H1 (cell line): ENCODE measurements around the gene CELF2. TPM values are rescaled to one million over a fixed set of nuclear protein-coding genes. Genes with fewer than 3 reads are reported as not detected.
A peak's percentile ranks its signal among the peaks of the same experiment; 100 is the strongest.

ENCODE experiments used
- CTCF ChIA-PET: fragments of 300-600 bp; sonication (Branson Sonifier 250); formaldehyde crosslinking; loops from one replicate; lab custom pipeline; 2021; ENCODE audit not compliant: partially characterized antibody; lab: Charles Lee
- POLR2A ChIA-PET: fragments of 300-600 bp; sonication (Branson Sonifier 250); formaldehyde crosslinking; loops from one replicate; lab custom pipeline; 2021; ENCODE audit warnings: inconsistent platforms; ENCODE audit not compliant: partially characterized antibody; lab: Charles Lee
- DNase-seq, 2 experiments: peaks; one replicate each; pipeline versions ENCODE4 v3.0.0 to v3.0.0-alpha.2; 2010 to 2022; ENCODE audit warnings: low spot score in 2 of 2, low read depth in 1 of 2, mixed read lengths in 1 of 2
- FAIRE-seq: peaks from 2 replicates; lab custom pipeline; 2011; peaks lifted over from hg19 to GRCh38; lab: Jason Lieb, UNC
- H2AFZ ChIP-seq: 2 replicates; pipeline ENCODE4 v1.8.1; 2012; ENCODE audit warnings: low read length, inconsistent platforms
- H2AK5ac ChIP-seq: 2 replicates; pipeline ENCODE4 v1.6.1; 2013; ENCODE audit warnings: low read depth, low read length
- H2BK120ac ChIP-seq: replicated peaks from 2 replicates; pipeline ENCODE3; 2013; ENCODE audit warnings: low read depth, low read length, inconsistent platforms
- H2BK12ac ChIP-seq: 2 replicates; pipeline ENCODE4 v1.6.1; 2013; ENCODE audit warnings: low read depth, low read length
- H2BK15ac ChIP-seq: 2 replicates; pipeline ENCODE4 v1.6.1; 2013; ENCODE audit warnings: low read length
- H2BK20ac ChIP-seq: 2 replicates; pipeline ENCODE4 v1.6.1; 2013; ENCODE audit warnings: low read length
- H2BK5ac ChIP-seq: 2 replicates; pipeline ENCODE4 v1.6.1; 2013; ENCODE audit warnings: low read depth, low read length
- H3K14ac ChIP-seq: 2 replicates; pipeline ENCODE4 v1.6.1; 2013; ENCODE audit warnings: inconsistent platforms; ENCODE audit not compliant: insufficient read length
- H3K18ac ChIP-seq: 2 replicates; pipeline ENCODE4 v1.6.1; 2013; ENCODE audit warnings: low read length; ENCODE audit errors: extremely low read depth
- H3K23ac ChIP-seq: 2 replicates; pipeline ENCODE4 v1.6.1; 2013; ENCODE audit warnings: inconsistent platforms; ENCODE audit not compliant: insufficient read length
- H3K23me2 ChIP-seq: 2 replicates; pipeline ENCODE4 v1.6.1; 2013; ENCODE audit warnings: low read depth, low read length
- H3K27ac ChIP-seq: 2 replicates; pipeline ENCODE4 v1.6.1; 2011; ENCODE audit warnings: low read depth, low read length, inconsistent platforms
- H3K27me3 ChIP-seq, 4 experiments: replicated peaks in 1 of 4; 1 replicate in 1 of 4; 2 replicates in 3 of 4; pipeline versions ENCODE4 v1.6.1 to v1.8.1; 2011 to 2013; ENCODE audit warnings: low read length in 3 of 4, mild to moderate bottlenecking in 3 of 4, inconsistent platforms in 2 of 4, mixed read lengths in 2 of 4, moderate library complexity in 1 of 4; ENCODE audit not compliant: control insufficient read depth in 3 of 4, insufficient read depth in 3 of 4; ENCODE audit errors: extremely low read depth in 1 of 4
- H3K36me3 ChIP-seq, 4 experiments: 2 replicates each; pipeline versions ENCODE4 v1.6.1 to v1.8.1; 2011 to 2013; ENCODE audit warnings: mild to moderate bottlenecking in 4 of 4, low read length in 3 of 4, moderate library complexity in 2 of 4, control low read depth in 1 of 4, inconsistent platforms in 1 of 4; ENCODE audit not compliant: insufficient read depth in 4 of 4, control insufficient read depth in 2 of 4
- H3K4ac ChIP-seq: replicated peaks from 2 replicates; pipeline ENCODE3; 2013; ENCODE audit warnings: low read length, low read depth, mixed read lengths, inconsistent platforms; ENCODE audit not compliant: insufficient read length
- H3K4me1 ChIP-seq, 4 experiments: replicated peaks in 1 of 4; 1 replicate in 1 of 4; 2 replicates in 3 of 4; pipeline versions ENCODE4 v1.6.1 to v1.8.1; 2011 to 2013; ENCODE audit warnings: low read length in 3 of 4, inconsistent platforms in 2 of 4, mixed read lengths in 1 of 4; ENCODE audit not compliant: insufficient read depth in 4 of 4, control insufficient read depth in 3 of 4
- H3K4me2 ChIP-seq, 2 experiments: 2 replicates each; pipeline versions ENCODE4 v1.6.1 to v1.8.1; 2011 to 2013; ENCODE audit warnings: low read depth in 2 of 2, low read length in 2 of 2, control low read depth in 1 of 2, inconsistent platforms in 1 of 2, mild to moderate bottlenecking in 1 of 2; ENCODE audit not compliant: insufficient read depth in 1 of 2
- H3K4me3 ChIP-seq, 4 experiments: fragments of 200-600, 300-600 bp in 1 of 4; sonication (generic), shearing (Covaris generic), sonication (Bioruptor Twin) in 1 of 4; 2 replicates each; pipeline versions ENCODE4 v1.5.1 to v1.8.1; 2011 to 2016; ENCODE audit warnings: low read length in 4 of 4, low read depth in 3 of 4, control low read depth in 2 of 4, inconsistent platforms in 2 of 4, mild to moderate bottlenecking in 2 of 4, mixed read lengths in 1 of 4, moderate library complexity in 1 of 4; ENCODE audit not compliant: insufficient read depth in 2 of 4; ENCODE audit errors: extremely low read depth in 1 of 4
- H3K56ac ChIP-seq: replicated peaks from 2 replicates; pipeline ENCODE3; 2013; ENCODE audit warnings: low read depth, mild to moderate bottlenecking, mixed read lengths, low read length, inconsistent platforms; ENCODE audit not compliant: insufficient read length
- H3K79me1 ChIP-seq: 2 replicates; pipeline ENCODE4 v1.6.1; 2013; ENCODE audit warnings: low read depth, low read length, control low read depth
- H3K79me2 ChIP-seq, 2 experiments: 2 replicates each; pipeline versions ENCODE4 v1.6.1 to v1.8.1; 2012 to 2013; ENCODE audit warnings: low read length in 2 of 2, mild to moderate bottlenecking in 2 of 2, inconsistent platforms in 1 of 2; ENCODE audit not compliant: insufficient read depth in 2 of 2, control insufficient read depth in 1 of 2
- H3K9ac ChIP-seq, 4 experiments: replicated peaks in 1 of 4; 1 replicate in 1 of 4; 2 replicates in 3 of 4; pipeline versions ENCODE4 v1.6.1 to v1.8.1; 2011 to 2013; ENCODE audit warnings: low read depth in 3 of 4, low read length in 3 of 4, control low read depth in 2 of 4, mild to moderate bottlenecking in 2 of 4, moderate library complexity in 2 of 4, inconsistent platforms in 1 of 4; ENCODE audit errors: extremely low read depth in 1 of 4
- H3K9me3 ChIP-seq, 2 experiments: 2 replicates each; pipeline versions ENCODE4 v1.6.1 to v1.8.1; 2012 to 2013; ENCODE audit warnings: mild to moderate bottlenecking in 2 of 2, moderate library complexity in 2 of 2, control low read depth in 1 of 2, inconsistent platforms in 1 of 2, low read depth in 1 of 2, low read length in 1 of 2, mixed read lengths in 1 of 2; ENCODE audit not compliant: insufficient read depth in 2 of 2
- H4K20me1 ChIP-seq, 2 experiments: replicated peaks in 1 of 2; 2 replicates each; pipeline versions ENCODE3 to v1.8.1; 2011 to 2013; ENCODE audit warnings: inconsistent platforms in 2 of 2, low read length in 2 of 2, mild to moderate bottlenecking in 1 of 2; ENCODE audit not compliant: insufficient read depth in 2 of 2, control insufficient read depth in 1 of 2
- H4K5ac ChIP-seq: 2 replicates; pipeline ENCODE4 v1.6.1; 2013; ENCODE audit warnings: low read length, low read depth, mixed read lengths, inconsistent platforms; ENCODE audit not compliant: insufficient read length
- H4K8ac ChIP-seq: 2 replicates; pipeline ENCODE4 v1.8.0; 2013; ENCODE audit warnings: mild to moderate bottlenecking, moderate library complexity, low read length, inconsistent platforms; ENCODE audit not compliant: insufficient read depth; ENCODE audit errors: extremely low read depth
- H4K91ac ChIP-seq: replicated peaks from 2 replicates; pipeline ENCODE3; 2013; ENCODE audit warnings: low read length, mixed read lengths, inconsistent platforms; ENCODE audit not compliant: insufficient read length
- BRCA1 ChIP-seq: IDR thresholded peaks from 2 replicates; pipeline ENCODE4 v1.6.1; 2012; ENCODE audit warnings: low read depth, low read length, improper control_type of control experiment
- E2F6 ChIP-seq: IDR thresholded peaks from 2 replicates; pipeline ENCODE4 v1.6.1; 2012; ENCODE audit warnings: inconsistent platforms
- EZH2 ChIP-seq: fragments of 200-600 bp; sonication (generic); IDR thresholded peaks from 2 replicates; pipeline ENCODE4 v1.7.1; 2012; ENCODE audit warnings: low read depth, mild to moderate bottlenecking, moderate library complexity, low read length, inconsistent platforms; ENCODE audit not compliant: severe bottlenecking
- JUN ChIP-seq: IDR thresholded peaks from 2 replicates; pipeline ENCODE4 v1.6.1; 2011; ENCODE audit warnings: low read depth, mild to moderate bottlenecking, improper control_type of control experiment, low read length
- POLR2AphosphoS5 ChIP-seq: IDR thresholded peaks from 2 replicates; pipeline ENCODE4 v1.6.1; 2011; ENCODE audit warnings: low read depth, low read length
- RNF2 ChIP-seq: fragments of 200-900, 300-1000 bp; sonication (generic); IDR thresholded peaks from 2 replicates; pipeline ENCODE4 v1.7.1; 2016; ENCODE audit warnings: borderline replicate concordance, low read depth, mild to moderate bottlenecking, antibody characterized with exemption, low read length; ENCODE audit not compliant: poor library complexity, severe bottlenecking; ENCODE audit errors: missing control alignments
- WGBS, 2 experiments: shearing (Covaris generic) in 1 of 2; methylation state at CpG; one replicate each; pipeline versions ENCODE4 v1.1.6 to v1.1.7; 2013 to 2015; ENCODE audit warnings: low lambda C conversion rate in 2 of 2, mixed read lengths in 2 of 2, inconsistent platforms in 1 of 2, low coverage in 1 of 2, missing lambda C conversion rate in 1 of 2; ENCODE audit not compliant: insufficient replicate concordance in 2 of 2, insufficient coverage in 1 of 2, insufficient read length in 1 of 2; ENCODE audit errors: extremely low coverage in 1 of 2, missing lambda C conversion rate in 1 of 2; 5-methylcytosine and 5-hydroxymethylcytosine counted together
- polyA plus RNA-seq, 7 experiments: library from polyadenylated mRNA; depleted of rRNA in 3 of 7; stranded (reverse) in 5 of 7; unstranded in 2 of 7; fragments of >200 nt in 5 of 7; fragments of 200-250 nt in 2 of 7; gene quantifications; 1 replicate in 5 of 7; 2 replicates in 1 of 7; 4 replicates in 1 of 7; pipeline versions ENCODE4 v1.2.1 to v1.2.3, GENCODE V29; 2011 to 2013; ENCODE audit warnings: missing spikeins in 2 of 7, mixed read lengths in 2 of 7
- total RNA-seq: library from RNA; stranded (reverse); fragmentation: NEBNext Ultra II Directional; extraction: Animal tissue kit (Norgen Biotek cat#: 25700); gene quantifications from 2 replicates; pipeline ENCODE4 v1.2.1, GENCODE V29; 2021

The CELF2 gene
- total and polyA plus RNA-seq, 2 of the 8 experiments (the other 6 are each of a cell fraction or from before 2014, with no cell fraction given) = 18.3 to 22.7 TPM

GRCh38 chr10:11338160-11338844, 320.6 kb downstream of the CELF2 start:
- Histone ChIP-seq H3K4me3 (no peak overlapping the region), H3K23me2 (no peaks in the 10 kb centered on the region), H3K4me2 (no peak overlapping the region), H3K79me2 (no peaks in the 10 kb centered on the region), H3K4ac (no peak overlapping the region), H3K79me1 (no peaks in the 10 kb centered on the region), H4K5ac (no peak overlapping the region), H3K9ac (no peak overlapping the region), H2BK12ac (no peak overlapping the region), H3K23ac (no peak overlapping the region), H4K8ac (no peak overlapping the region), H2BK5ac (no peak overlapping the region), H2AFZ (no peak overlapping the region), H3K27me3 (no peaks in the 10 kb centered on the region), H3K36me3 (no peaks in the 10 kb centered on the region), H3K9me3 (no peaks in the 10 kb centered on the region), H4K20me1 (no peaks in the 10 kb centered on the region), H3K4me1 (peaks cover 3 to 14% (median 6%) of the 10 kb centered on the region in 4 experiments), H2BK15ac (peak overlapping the region; percentile 62; the same call in 1 of the 2 replicates), H3K14ac (no peak overlapping the region), H2BK20ac (no peak overlapping the region), H4K91ac (no peak overlapping the region), H3K56ac (no peak overlapping the region), H3K18ac (no peak overlapping the region), H2AK5ac (no peak overlapping the region), H3K27ac (no peak overlapping the region), H2BK120ac (no peak overlapping the region)
- FAIRE-seq (no peak), DNase-seq (no peak)
- WGBS, 2 experiments = 95% methylated on average over 10 of the region's 10 CpGs; no CpG with 5 or more reads in 1 of the 2 experiments
- CTCF ChIA-PET = interaction anchor here (1.5 to 1.7 kb wide), 2 partner anchors 8 to 21 kb away, joined by 3 to 5 read pairs; no protein-coding TSS in a partner anchor
- POLR2A ChIA-PET = interaction anchor here (1.1 kb wide), 1 partner anchor 10 kb away, joined by 3 read pairs; no protein-coding TSS in a partner anchor
- TF ChIP-seq E2F6 (no peak), RNF2 (no peak), POLR2AphosphoS5 (no peak), EZH2 (no peak), BRCA1 (no peak), JUN (no peak)
